Measurements from ENCODE around the gene ATP1A4. TPM values are rescaled to one million over a fixed set of nuclear protein-coding genes. Genes with fewer than 3 reads are reported as not detected.

Gene ATP1A4
- total RNA-seq, 1 donor = not detected

GRCh38 chr1:160208557-160209320, 57.3 kb downstream of the ATP1A4 start:
- Histone ChIP-seq H3K4me3 (ENCODE audit: insufficient read depth, low read length) (no peak overlapping the region), H3K9me3 (ENCODE audit: low read depth, low read length) (no peaks in the 10 kb centered on the region), H2AFZ (ENCODE audit: low read length) (no peak overlapping the region), H4K20me1 (ENCODE audit: insufficient read depth, low read length) (peaks cover 59% of the 10 kb centered on the region), H3K4me2 (ENCODE audit: insufficient read depth, low read length) (peak overlapping the region; percentile 26), H3K27ac (ENCODE audit: low read depth, low read length) (peak overlapping the region; percentile 93), H3K4me1 (ENCODE audit: insufficient read depth, low read length) (peaks cover 43% of the 10 kb centered on the region), H3K36me3 (ENCODE audit: insufficient read depth, low read length) (peaks cover 64% of the 10 kb centered on the region), H3K27me3 (ENCODE audit: insufficient read depth, low read length) (no peaks in the 10 kb centered on the region), H3K79me2 (ENCODE audit: insufficient read depth, low read length) (peaks cover 69% of the 10 kb centered on the region)
- TF ChIP-seq CTCF (IDR thresholded peaks at IDR 0.05; ENCODE audit: extremely low read depth, low read depth, low read length) = no peak
- DNase-seq (ENCODE audit: insufficient read length, low spot score, missing footprints) = no peak

- peak overlapping the region; percentile 93 for H3K27ac ChIP-seq (ENCODE audit: low read depth, low read length)
- no peak for DNase-seq (ENCODE audit: insufficient read length, low spot score, missing footprints)
Observed at GRCh38 chr1:160209321-160210046, 58.1 kb downstream of the ATP1A4 start.

GRCh38 chr1:160210561-160210960, 59.2 kb downstream of the ATP1A4 start:
- Histone ChIP-seq H3K36me3 (ENCODE audit: insufficient read depth, low read length) (peaks cover 82% of the 10 kb centered on the region), H3K27me3 (ENCODE audit: insufficient read depth, low read length) (no peaks in the 10 kb centered on the region), H3K9me3 (ENCODE audit: low read depth, low read length) (no peaks in the 10 kb centered on the region), H2AFZ (ENCODE audit: low read length) (no peak overlapping the region), H3K4me2 (ENCODE audit: insufficient read depth, low read length) (no peak overlapping the region), H3K27ac (ENCODE audit: low read depth, low read length) (peak overlapping the region; percentile 6), H3K4me3 (ENCODE audit: insufficient read depth, low read length) (no peak overlapping the region), H3K4me1 (ENCODE audit: insufficient read depth, low read length) (peaks cover 35% of the 10 kb centered on the region), H3K79me2 (ENCODE audit: insufficient read depth, low read length) (peaks cover 69% of the 10 kb centered on the region), H4K20me1 (ENCODE audit: insufficient read depth, low read length) (peaks cover 65% of the 10 kb centered on the region)
- DNase-seq (ENCODE audit: insufficient read length, low spot score, missing footprints) = no peak
- no peak for TF ChIP-seq CTCF (IDR thresholded peaks at IDR 0.05; ENCODE audit: extremely low read depth, low read depth, low read length)

More at GRCh38 chr1:160209321-160210046, 58.1 kb downstream of the ATP1A4 start:
- H4K20me1 ChIP-seq (ENCODE audit: insufficient read depth, low read length) = peaks cover 65% of the 10 kb centered on the region
- no peak overlapping the region for H3K4me3 ChIP-seq (ENCODE audit: insufficient read depth, low read length)
- no peak for TF ChIP-seq CTCF (IDR thresholded peaks at IDR 0.05; ENCODE audit: extremely low read depth, low read depth, low read length)
- no peak overlapping the region for H2AFZ ChIP-seq (ENCODE audit: low read length)
- H3K4me2 ChIP-seq (ENCODE audit: insufficient read depth, low read length) = no peak overlapping the region
- no peaks in the 10 kb centered on the region for H3K9me3 ChIP-seq (ENCODE audit: low read depth, low read length)
- H3K4me1 ChIP-seq (ENCODE audit: insufficient read depth, low read length) = peaks cover 41% of the 10 kb centered on the region
- no peaks in the 10 kb centered on the region for H3K27me3 ChIP-seq (ENCODE audit: insufficient read depth, low read length)
- H3K79me2 ChIP-seq (ENCODE audit: insufficient read depth, low read length) = peaks cover 72% of the 10 kb centered on the region
- H3K36me3 ChIP-seq (ENCODE audit: insufficient read depth, low read length) = peaks cover 71% of the 10 kb centered on the region

Measured in osteoblast (primary cell).